Nephron progenitor cell (in vitro differentiated cells): ENCODE data around the gene POLRMT.

Experiments
- DNase-seq: peaks from one replicate; pipeline ENCODE4 v3.0.0; 2021
- H3K27ac Mint-ChIP-seq: 2 replicates; pipeline ENCODE4 v1.8.0; 2021; ENCODE audit warnings: mild to moderate bottlenecking, moderate library complexity, mixed read lengths
- H3K27me3 Mint-ChIP-seq: 2 replicates; pipeline ENCODE4 v1.8.0; 2021; ENCODE audit warnings: mild to moderate bottlenecking, low read depth, mixed read lengths; ENCODE audit not compliant: poor library complexity
- H3K36me3 Mint-ChIP-seq: 2 replicates; pipeline ENCODE4 v1.8.0; 2021; ENCODE audit warnings: low read depth, mixed read lengths
- H3K4me1 Mint-ChIP-seq: 2 replicates; pipeline ENCODE4 v1.8.0; 2021; ENCODE audit warnings: mixed read lengths
- H3K4me3 Mint-ChIP-seq: 2 replicates; pipeline ENCODE4 v1.8.0; 2021; ENCODE audit warnings: mild to moderate bottlenecking, moderate library complexity, mixed read lengths
- H3K9me3 Mint-ChIP-seq: 2 replicates; pipeline ENCODE4 v1.8.0; 2021; ENCODE audit warnings: mild to moderate bottlenecking, moderate library complexity, mixed read lengths
- TF ChIP-seq, protein P1 (sequence below): fragments of 200-600 bp; sonication (generic); IDR thresholded peaks from 2 replicates; pipeline ENCODE4 v1.5.0; 2021; ENCODE audit warnings: antibody characterized with exemption

Gene POLRMT

DNA sequence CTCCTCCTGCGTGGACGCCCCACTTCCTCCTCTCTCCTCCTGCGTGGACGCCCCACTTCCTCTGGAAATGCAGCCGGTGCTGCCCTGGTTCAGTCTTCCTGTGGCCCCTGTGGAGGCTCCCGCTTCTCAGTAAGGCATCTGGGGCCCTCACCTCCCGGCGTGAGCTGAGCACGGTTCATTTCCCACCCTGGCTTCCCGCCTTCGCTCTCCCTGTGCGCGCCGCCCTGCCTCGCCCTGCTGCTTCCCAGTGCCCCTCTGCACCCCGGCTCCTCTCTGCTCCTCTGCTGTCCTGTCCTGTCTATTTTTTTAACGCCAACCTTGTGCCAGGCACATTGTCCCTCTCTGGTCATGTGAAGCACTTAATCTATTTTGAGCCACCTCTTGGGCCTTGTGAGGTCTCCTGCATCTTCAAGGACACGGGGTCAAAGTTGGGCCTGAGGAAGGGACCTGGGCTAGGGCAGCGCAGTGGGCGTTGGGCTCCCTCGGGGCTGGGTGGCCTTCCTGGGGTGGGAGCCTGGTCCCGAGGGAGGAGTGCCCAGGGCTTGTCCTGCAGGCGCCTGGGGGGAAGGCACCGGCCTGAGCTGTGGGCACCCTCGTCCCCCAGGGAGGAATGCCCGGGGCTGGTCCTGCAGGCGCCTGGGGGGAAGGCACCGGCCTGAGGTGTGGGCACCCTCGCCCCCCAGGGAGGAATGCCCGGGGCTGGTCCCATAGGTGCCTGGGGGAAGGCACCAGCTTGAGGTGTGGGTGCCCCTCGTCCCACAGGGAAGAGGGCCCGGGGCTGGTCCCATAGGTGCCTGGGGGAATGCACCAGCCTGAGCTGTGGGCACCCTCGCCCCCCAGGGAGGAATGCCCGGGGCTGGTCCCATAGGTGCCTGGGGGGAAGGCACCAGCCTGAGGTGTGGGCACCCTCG, 30.7 kb downstream of the POLRMT start:
- Mint-ChIP-seq H3K36me3 (no peaks in the 10 kb centered on the region), H3K9me3 (peaks cover 30% of the 10 kb centered on the region)
- TF ChIP-seq, protein P1, sequence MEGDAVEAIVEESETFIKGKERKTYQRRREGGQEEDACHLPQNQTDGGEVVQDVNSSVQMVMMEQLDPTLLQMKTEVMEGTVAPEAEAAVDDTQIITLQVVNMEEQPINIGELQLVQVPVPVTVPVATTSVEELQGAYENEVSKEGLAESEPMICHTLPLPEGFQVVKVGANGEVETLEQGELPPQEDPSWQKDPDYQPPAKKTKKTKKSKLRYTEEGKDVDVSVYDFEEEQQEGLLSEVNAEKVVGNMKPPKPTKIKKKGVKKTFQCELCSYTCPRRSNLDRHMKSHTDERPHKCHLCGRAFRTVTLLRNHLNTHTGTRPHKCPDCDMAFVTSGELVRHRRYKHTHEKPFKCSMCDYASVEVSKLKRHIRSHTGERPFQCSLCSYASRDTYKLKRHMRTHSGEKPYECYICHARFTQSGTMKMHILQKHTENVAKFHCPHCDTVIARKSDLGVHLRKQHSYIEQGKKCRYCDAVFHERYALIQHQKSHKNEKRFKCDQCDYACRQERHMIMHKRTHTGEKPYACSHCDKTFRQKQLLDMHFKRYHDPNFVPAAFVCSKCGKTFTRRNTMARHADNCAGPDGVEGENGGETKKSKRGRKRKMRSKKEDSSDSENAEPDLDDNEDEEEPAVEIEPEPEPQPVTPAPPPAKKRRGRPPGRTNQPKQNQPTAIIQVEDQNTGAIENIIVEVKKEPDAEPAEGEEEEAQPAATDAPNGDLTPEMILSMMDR: no peak

DNA sequence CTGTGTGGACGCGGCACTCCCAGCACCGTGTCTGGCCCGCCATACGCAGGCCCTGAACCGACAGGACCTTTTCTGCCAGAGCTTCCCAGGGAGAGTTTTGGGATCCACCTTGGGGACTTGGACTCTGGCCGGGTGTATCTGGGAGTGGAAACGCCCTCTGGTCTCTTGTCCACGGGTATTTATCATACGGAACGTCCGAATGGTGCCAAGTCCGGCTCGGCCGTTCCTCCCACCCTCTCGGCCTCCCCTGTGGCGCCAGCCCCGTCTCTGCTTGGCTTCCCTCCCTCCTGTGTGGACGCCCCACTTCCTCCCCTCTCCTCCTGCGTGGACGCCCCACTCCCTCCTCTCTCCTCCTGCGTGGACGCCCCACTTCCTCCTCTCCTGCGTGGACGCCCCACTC, 31.5 kb downstream of the POLRMT start:
- DNase-seq: no peak
- Mint-ChIP-seq H3K27ac (no peak overlapping the region), H3K36me3 (no peaks in the 10 kb centered on the region), H3K4me1 (no peaks in the 10 kb centered on the region), H3K9me3 (peaks cover 30% of the 10 kb centered on the region), H3K27me3 (peaks cover 17% of the 10 kb centered on the region), H3K4me3 (no peak overlapping the region)
- TF ChIP-seq, protein P1: no peak

More for the DNA sequence above, 30.7 kb downstream of the POLRMT start:
- no peak for DNase-seq
- no peak overlapping the region for H3K4me3 Mint-ChIP-seq
- peaks cover 17% of the 10 kb centered on the region for H3K27me3 Mint-ChIP-seq
- H3K27ac Mint-ChIP-seq: no peak overlapping the region
- H3K4me1 Mint-ChIP-seq: no peaks in the 10 kb centered on the region

DNA sequence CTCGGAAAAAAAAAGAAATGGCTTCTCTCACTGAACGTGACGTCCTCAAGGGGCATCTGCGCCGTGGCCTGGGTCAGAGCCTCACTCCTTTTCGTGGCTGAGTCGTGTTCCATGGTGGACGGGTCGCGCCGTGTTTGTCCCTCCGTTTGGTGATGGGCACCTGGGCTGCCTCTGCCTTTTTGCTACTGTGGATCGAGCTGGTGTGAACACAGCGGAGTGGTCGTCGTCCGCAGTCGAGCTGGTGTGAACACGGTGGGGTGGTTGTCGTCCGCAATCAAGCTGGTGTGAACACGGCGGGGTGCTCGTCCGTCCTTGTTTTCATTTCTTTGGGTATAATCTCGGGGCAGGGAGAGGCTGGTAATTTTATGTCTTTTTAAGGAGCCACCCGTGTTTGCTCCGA, 32.0 kb downstream of the POLRMT start:
- H3K4me1 Mint-ChIP-seq: no peaks in the 10 kb centered on the region
- peaks cover 30% of the 10 kb centered on the region for H3K9me3 Mint-ChIP-seq
- TF ChIP-seq, protein P1: no peak

GRCh38 chr19:597406-598315, 35.7 kb downstream of the POLRMT start:
- no peak for DNase-seq
- peaks cover 22% of the 10 kb centered on the region for H3K9me3 Mint-ChIP-seq
- peaks cover 47% of the 10 kb centered on the region for H3K27me3 Mint-ChIP-seq
- H3K4me3 Mint-ChIP-seq: no peak overlapping the region
- H3K36me3 Mint-ChIP-seq: no peaks in the 10 kb centered on the region
- TF ChIP-seq, protein P1: no peak
- no peak overlapping the region for H3K27ac Mint-ChIP-seq
- H3K4me1 Mint-ChIP-seq: no peaks in the 10 kb centered on the region

More for the DNA sequence above, 32.0 kb downstream of the POLRMT start:
- DNase-seq: no peak
- H3K27me3 Mint-ChIP-seq: peaks cover 17% of the 10 kb centered on the region
- H3K4me3 Mint-ChIP-seq: no peak overlapping the region
- H3K36me3 Mint-ChIP-seq: no peaks in the 10 kb centered on the region
- no peak overlapping the region for H3K27ac Mint-ChIP-seq

- DNase-seq: no peak
- Mint-ChIP-seq H3K4me1 (no peaks in the 10 kb centered on the region), H3K36me3 (no peaks in the 10 kb centered on the region), H3K9me3 (peaks cover 12% of the 10 kb centered on the region), H3K27ac (no peak overlapping the region), H3K4me3 (no peak overlapping the region), H3K27me3 (peaks cover 55% of the 10 kb centered on the region)
- TF ChIP-seq, protein P1: no peak
Observed at GRCh38 chr19:596263-596655, 37.1 kb downstream of the POLRMT start.
